Measurements from ENCODE around the gene HIVEP3.

GRCh38 chr1:41941381-41941780, 22.7 kb upstream of the HIVEP3 start:
- TF ChIP-seq CTCF (IDR thresholded peaks at IDR 0.05; ENCODE audit: low read depth, low read length) = no peak
- TF ChIP-seq POLR2A (IDR thresholded peaks at IDR 0.05; ENCODE audit: extremely low read depth, insufficient read length) = no peak
